Astrocyte (in vitro differentiated cells and primary cell): ENCODE data around the gene RSPH6A. TPM values are rescaled to one million over a fixed set of nuclear protein-coding genes. Genes with fewer than 3 reads are reported as not detected.
A peak's percentile ranks its signal among the peaks of the same experiment; 100 is the strongest.

Experiments
- DNase-seq: peaks from one replicate; pipeline ENCODE4 v3.0.0-alpha.2; 2010; ENCODE audit warnings: low read depth
- FAIRE-seq: peaks from 2 replicates; lab custom pipeline; 2011; peaks lifted over from hg19 to GRCh38; lab: Jason Lieb, UNC
- H2AFZ ChIP-seq: 2 replicates; pipeline ENCODE4 v1.6.0; 2012; ENCODE audit warnings: low read depth, low read length, inconsistent platforms
- H3K27ac ChIP-seq: 2 replicates; pipeline ENCODE4 v1.5.1; 2011; ENCODE audit warnings: low read depth, low read length, inconsistent platforms
- H3K27me3 ChIP-seq: 2 replicates; pipeline ENCODE4 v1.6.0; 2011; ENCODE audit warnings: low read length, inconsistent platforms; ENCODE audit not compliant: insufficient read depth
- H3K36me3 ChIP-seq: 2 replicates; pipeline ENCODE4 v1.5.1; 2011; ENCODE audit warnings: low read length, inconsistent platforms; ENCODE audit not compliant: insufficient read depth
- H3K4me1 ChIP-seq: 2 replicates; pipeline ENCODE4 v1.5.1; 2011; ENCODE audit warnings: low read length, inconsistent platforms; ENCODE audit not compliant: insufficient read depth
- H3K4me2 ChIP-seq: 2 replicates; pipeline ENCODE4 v1.6.0; 2012; ENCODE audit warnings: low read length, inconsistent platforms
- H3K4me3 ChIP-seq: 2 replicates; pipeline ENCODE4 v1.5.1; 2011; ENCODE audit warnings: low read depth, mild to moderate bottlenecking, low read length, inconsistent platforms; ENCODE audit not compliant: insufficient read depth
- H3K79me2 ChIP-seq: 2 replicates; pipeline ENCODE4 v1.6.0; 2012; ENCODE audit warnings: mild to moderate bottlenecking, low read length, inconsistent platforms; ENCODE audit not compliant: insufficient read depth
- H3K9ac ChIP-seq: 2 replicates; pipeline ENCODE4 v1.6.0; 2012; ENCODE audit warnings: mild to moderate bottlenecking, low read length, inconsistent platforms
- H3K9me3 ChIP-seq: 2 replicates; pipeline ENCODE4 v1.5.1; 2012; ENCODE audit warnings: low read depth, mild to moderate bottlenecking, low read length, inconsistent platforms; ENCODE audit not compliant: insufficient read depth
- H4K20me1 ChIP-seq: 2 replicates; pipeline ENCODE4 v1.6.0; 2012; ENCODE audit warnings: low read length, inconsistent platforms; ENCODE audit not compliant: insufficient read depth
- H3K27ac Mint-ChIP-seq: one replicate; pipeline ENCODE4 v1.8.0; 2021; ENCODE audit warnings: mild to moderate bottlenecking, mixed read lengths; ENCODE audit not compliant: unreplicated experiment
- H3K27me3 Mint-ChIP-seq: one replicate; pipeline ENCODE4 v1.8.0; 2021; ENCODE audit warnings: low read depth, mixed read lengths; ENCODE audit not compliant: unreplicated experiment
- H3K36me3 Mint-ChIP-seq: one replicate; pipeline ENCODE4 v1.8.0; 2021; ENCODE audit warnings: low read depth, mixed read lengths; ENCODE audit not compliant: unreplicated experiment
- H3K4me1 Mint-ChIP-seq: one replicate; pipeline ENCODE4 v1.8.0; 2021; ENCODE audit warnings: low read depth, mixed read lengths; ENCODE audit not compliant: unreplicated experiment
- H3K4me3 Mint-ChIP-seq: one replicate; pipeline ENCODE4 v1.8.0; 2021; ENCODE audit warnings: mild to moderate bottlenecking, moderate library complexity, mixed read lengths; ENCODE audit not compliant: unreplicated experiment
- H3K9me3 Mint-ChIP-seq: one replicate; pipeline ENCODE4 v1.8.0; 2021; ENCODE audit warnings: mild to moderate bottlenecking, mixed read lengths; ENCODE audit not compliant: unreplicated experiment
- CTCF ChIP-seq: IDR thresholded peaks from 2 replicates; pipeline ENCODE4 v1.5.1; 2011; ENCODE audit warnings: low read depth, mild to moderate bottlenecking, inconsistent platforms, low read length, moderate library complexity; ENCODE audit not compliant: insufficient read depth
- EZH2 ChIP-seq: IDR thresholded peaks from 2 replicates; pipeline ENCODE4 v1.6.1; 2012; ENCODE audit warnings: mild to moderate bottlenecking, low read length, inconsistent platforms; ENCODE audit not compliant: insufficient read depth
- total RNA-seq: library from RNA; stranded (reverse); gene quantifications from 2 replicates; pipeline ENCODE4 v1.2.1, GENCODE V29; 2021

The RSPH6A gene
- total RNA-seq, 1 donor from 2014 or later, result 0.23 TPM

GRCh38 chr19:45863840-45864628, 48.9 kb upstream of the RSPH6A start, which contains the start of gene FOXA3:
FOXA3 (plus strand) TSS chr19:45864326; CDS start chr19:45864457, 131 bp downstream.
- H3K36me3 ChIP-seq, result peaks cover 5% of the 10 kb centered on the region
- TF ChIP-seq EZH2, result peak; percentile 97
- TF ChIP-seq CTCF, result peak; percentile 17
- peaks cover 25% of the 10 kb centered on the region for H3K27me3 Mint-ChIP-seq

GRCh38 chr19:45863335-45863839, 48.3 kb upstream of the RSPH6A start:
- H3K79me2 ChIP-seq, result peaks cover 42% of the 10 kb centered on the region
- peaks cover 8% of the 10 kb centered on the region for H3K36me3 ChIP-seq
- FAIRE-seq, result no peak
- H3K27ac ChIP-seq, result no peak overlapping the region
- Mint-ChIP-seq H3K27ac (peak overlapping the region; percentile 97), H3K9me3 (no peaks in the 10 kb centered on the region), H3K4me3 (peak overlapping the region; percentile 90), H3K4me1 (peaks cover 2% of the 10 kb centered on the region), H3K36me3 (no peaks in the 10 kb centered on the region), H3K27me3 (peaks cover 25% of the 10 kb centered on the region)
- H3K4me3 ChIP-seq, result peak overlapping the region; percentile 24
- peak overlapping the region; percentile 77 for H3K4me2 ChIP-seq
- TF ChIP-seq CTCF (no peak), EZH2 (no peak)
- peaks cover 33% of the 10 kb centered on the region for H3K27me3 ChIP-seq
- no peaks in the 10 kb centered on the region for H3K9me3 ChIP-seq
- no peak for DNase-seq
- H2AFZ ChIP-seq, result peak overlapping the region; percentile 72
- H4K20me1 ChIP-seq, result peaks cover 8% of the 10 kb centered on the region
- peak overlapping the region; percentile 17 for H3K9ac ChIP-seq
- H3K4me1 ChIP-seq, result peaks cover 3% of the 10 kb centered on the region

More at GRCh38 chr19:45863840-45864628, 48.9 kb upstream of the RSPH6A start, which contains the start of gene FOXA3:
- H3K4me3 ChIP-seq, result peak within 1 kb of the TSS; percentile 24
- H3K27me3 ChIP-seq, result peaks cover 33% of the 10 kb centered on the region
- peak within 1 kb of the TSS; percentile 97 for H3K27ac Mint-ChIP-seq
- H2AFZ ChIP-seq, result peak within 1 kb of the TSS; percentile 72
- no peak within 1 kb of the TSS for H3K27ac ChIP-seq
- H3K9me3 ChIP-seq, result no peaks in the 10 kb centered on the region
- H3K9me3 Mint-ChIP-seq, result no peaks in the 10 kb centered on the region
- H3K9ac ChIP-seq, result peak within 1 kb of the TSS; percentile 17
- peaks cover 2% of the 10 kb centered on the region for H3K4me1 Mint-ChIP-seq
- H4K20me1 ChIP-seq, result peaks cover 8% of the 10 kb centered on the region
- H3K4me2 ChIP-seq, result peak within 1 kb of the TSS; percentile 77
- no peak for DNase-seq
- H3K4me1 ChIP-seq, result peaks cover 3% of the 10 kb centered on the region
- H3K4me3 Mint-ChIP-seq, result peak within 1 kb of the TSS; percentile 90
- FAIRE-seq, result no peak
- H3K79me2 ChIP-seq, result peaks cover 37% of the 10 kb centered on the region
- no peaks in the 10 kb centered on the region for H3K36me3 Mint-ChIP-seq
